GM12878 (cell line): Measurements from ENCODE around the gene TXNRD1. TPM values are rescaled to one million over a fixed set of nuclear protein-coding genes. Genes with fewer than 3 reads are reported as not detected.

ENCODE experiments used
- ATAC-seq: fragments of 200-7000 bp; cut with Tn5 transposase; 3 replicates; pipeline ENCODE4 v1.9.1; 2020; ENCODE audit warnings: mild to moderate bottlenecking, moderate library complexity
- BruUV-seq: library from RNA; stranded (reverse); fragments of 400-500 nt; replicated peaks from 2 replicates; lab custom pipeline; 2021; lab: Mats Ljungman, UMichigan
- CTCF ChIA-PET: fragments of 300-600 bp; sonication (Branson Sonifier 250); formaldehyde crosslinking; extraction: SDS; loops from one replicate; lab custom pipeline; 2021; ENCODE audit warnings: inconsistent platforms; lab: Yijun Ruan, JAX
- POLR2A ChIA-PET: fragments of 350-600 bp; formaldehyde crosslinking; extraction: SDS; loops from one replicate; lab custom pipeline; 2021; ENCODE audit warnings: inconsistent platforms; lab: Charles Lee
- RAD21 ChIA-PET: fragments of 300-600 bp; sonication (Branson Sonifier 250); formaldehyde crosslinking; loops from one replicate; lab custom pipeline; 2023; ENCODE audit warnings: antibody characterized with exemption; ENCODE audit not compliant: unreplicated experiment; lab: Charles Lee
- SMC1A ChIA-PET: fragments of 300-600 bp; sonication (Branson Sonifier 250); formaldehyde crosslinking; loops from one replicate; lab custom pipeline; 2023; ENCODE audit not compliant: unreplicated experiment, uncharacterized antibody; lab: Charles Lee
- DNase-seq: peaks from one replicate; pipeline ENCODE4 v3.0.0-alpha.2; 2011; ENCODE audit warnings: low read depth, low spot score
- FAIRE-seq: peaks from 3 replicates; lab custom pipeline; 2011; peaks lifted over from hg19 to GRCh38; lab: Jason Lieb, UNC
- H2AFZ ChIP-seq: 2 replicates; pipeline ENCODE4 v1.6.0; 2011; ENCODE audit warnings: low read depth, low read length, control low read depth; ENCODE audit not compliant: control insufficient read depth
- H3K27ac ChIP-seq: 2 replicates; pipeline ENCODE4 v1.5.1; 2011; ENCODE audit warnings: control low read depth; ENCODE audit not compliant: control insufficient read depth, insufficient read depth
- H3K27me3 ChIP-seq, 2 experiments: replicated peaks in 1 of 2; 2 replicates each; pipeline versions ENCODE4 v1.6.0 to v1.6.1; 2011; ENCODE audit warnings: low read length in 1 of 2; ENCODE audit not compliant: control insufficient read depth in 2 of 2, insufficient read depth in 2 of 2
- H3K36me3 ChIP-seq, 2 experiments: 2 replicates each; pipeline ENCODE4 v1.5.1; 2011; ENCODE audit warnings: low read length in 1 of 2; ENCODE audit not compliant: control insufficient read depth in 2 of 2, insufficient read depth in 2 of 2
- H3K4me1 ChIP-seq: 2 replicates; pipeline ENCODE4 v1.6.1; 2011; ENCODE audit warnings: mild to moderate bottlenecking, low read length, moderate library complexity, mixed read lengths; ENCODE audit not compliant: control insufficient read depth, insufficient read depth
- H3K4me2 ChIP-seq: 2 replicates; pipeline ENCODE4 v1.6.0; 2011; ENCODE audit warnings: control low read depth; ENCODE audit not compliant: control insufficient read depth, insufficient read depth
- H3K4me3 ChIP-seq: fragments of 200-600 bp; sonication (generic); 2 replicates; pipeline ENCODE4 v1.5.1; 2016
- H3K79me2 ChIP-seq: 2 replicates; pipeline ENCODE4 v1.6.0; 2011; ENCODE audit warnings: low read length; ENCODE audit not compliant: control insufficient read depth, insufficient read depth
- H3K9ac ChIP-seq: 2 replicates; pipeline ENCODE4 v1.8.0; 2011; ENCODE audit warnings: low read length, control low read depth, mixed read lengths; ENCODE audit not compliant: control insufficient read depth, insufficient read depth
- H3K9me3 ChIP-seq: replicated peaks from 3 replicates; pipeline ENCODE4 v1.5.1; 2011; ENCODE audit warnings: mild to moderate bottlenecking, low read length; ENCODE audit not compliant: control insufficient read depth, insufficient read depth
- H4K20me1 ChIP-seq: 2 replicates; pipeline ENCODE4 v1.6.0; 2011; ENCODE audit not compliant: control insufficient read depth, insufficient read depth
- CREB1 ChIP-seq: IDR thresholded peaks from 2 replicates; pipeline ENCODE4 v1.6.1; 2012; ENCODE audit warnings: low read depth, mild to moderate bottlenecking, inconsistent platforms
- GABPA ChIP-seq: IDR thresholded peaks from 2 replicates; pipeline ENCODE4 v1.6.1; 2014; ENCODE audit warnings: antibody characterized with exemption, low read depth, mild to moderate bottlenecking, inconsistent platforms
- MEF2A ChIP-seq: IDR thresholded peaks from 2 replicates; pipeline ENCODE4 v1.6.1; 2011; ENCODE audit warnings: low read depth, mild to moderate bottlenecking, low read length, moderate library complexity; ENCODE audit not compliant: insufficient read depth
- MYC ChIP-seq: IDR thresholded peaks from 2 replicates; pipeline ENCODE4 v1.6.1; 2011; ENCODE audit warnings: mild to moderate bottlenecking, low read length, moderate library complexity, inconsistent platforms; ENCODE audit not compliant: insufficient read depth, insufficient replicate concordance, insufficient read length, severe bottlenecking
- POLR2A ChIP-seq: IDR thresholded peaks from 2 replicates; pipeline ENCODE4 v1.6.1; 2011; ENCODE audit warnings: low read depth, mild to moderate bottlenecking, low read length
- SPI1 ChIP-seq: IDR thresholded peaks from 2 replicates; pipeline ENCODE4 v1.6.1; 2011; ENCODE audit warnings: low read depth, mild to moderate bottlenecking, low read length, moderate library complexity, borderline replicate concordance; ENCODE audit not compliant: insufficient read depth
- TCF7 ChIP-seq: IDR thresholded peaks from 2 replicates; pipeline ENCODE4 v1.6.1; 2014; ENCODE audit warnings: antibody characterized with exemption, borderline replicate concordance
- ZNF592 ChIP-seq: fragments of 450-650 bp; IDR thresholded peaks from 2 replicates; pipeline ENCODE4 v1.6.1; 2017; ENCODE audit warnings: mild to moderate bottlenecking, moderate library complexity
- WGBS: methylation state at CpG from one replicate; pipeline ENCODE4 v1.1.6; 2016; ENCODE audit warnings: low lambda C conversion rate; ENCODE audit not compliant: insufficient replicate concordance, insufficient coverage; ENCODE audit errors: missing lambda C conversion rate; 5-methylcytosine and 5-hydroxymethylcytosine counted together
- in situ Hi-C: fragments of 300-500 bp; cut with MboI; formaldehyde crosslinking; loops from 9 replicates; pipeline ENCODE4 v1.14.3; 2018; ENCODE audit warnings: mixed read lengths
- intact Hi-C: fragments of 100-400 bp; cut with micrococcal nuclease; formaldehyde crosslinking; loops from one replicate; pipeline ENCODE4 v1.14.2; 2022; ENCODE audit not compliant: unreplicated experiment
- polyA plus RNA-seq, 11 experiments: library from polyadenylated mRNA; depleted of rRNA in 4 of 11; unstranded in 6 of 11; stranded (reverse) in 5 of 11; fragments of >200 nt; fragmentation: Nextera tagmentation in 4 of 11; fragmentation: Illumina TruSeq in 1 of 11; extraction: Ambion mirVana in 4 of 11; extraction: Trizol in 1 of 11; gene quantifications; 1 replicate in 1 of 11; 2 replicates in 10 of 11; pipeline versions ENCODE4 v1.2.1 to v1.2.3, GENCODE V29; 2011 to 2016; ENCODE audit warnings: inconsistent platforms in 2 of 11, missing spikeins in 2 of 11, low read depth in 1 of 11
- total RNA-seq, 4 experiments: library from RNA; depleted of rRNA in 3 of 4; stranded (reverse); fragments of >200 nt in 3 of 4; fragmentation: Illumina TruSeq in 1 of 4; extraction: Trizol in 1 of 4; gene quantifications; 2 replicates each; pipeline versions ENCODE4 v1.2.1 to v1.2.3, GENCODE V29; 2013 to 2021

TXNRD1 gene
- total and polyA plus RNA-seq, 10 of the 15 experiments (the other 5 are each of a cell fraction or from before 2014, with no cell fraction given): 52.6 to 84.6 (median 67.8) TPM

- no peak for TF ChIP-seq ZNF592
- TF ChIP-seq MEF2A: no peak
- TF ChIP-seq TCF7: no peak
- no peak for TF ChIP-seq SPI1
- no peak for TF ChIP-seq POLR2A
- no peak for TF ChIP-seq GABPA
Observed at GRCh38 chr12:104290855-104291254, 75.3 kb downstream of the TXNRD1 start (continued).

- ATAC-seq (no peak), FAIRE-seq (no peak), DNase-seq (no peak)
- peaks cover 7 to 24% of the 10 kb centered on the region in 2 experiments for H3K36me3 ChIP-seq
- no peak overlapping the region for H3K9ac ChIP-seq
- H3K4me1 ChIP-seq: no peaks in the 10 kb centered on the region; the same call in 1 of the 2 replicates
- BruUV-seq: no TSS peak
- WGBS: 57% methylated on average over 5 of the region's 5 CpGs
- ChIA-PET RAD21 (no interaction called here), SMC1A (interaction anchor here (8.1 kb wide), 1 partner anchor 15 kb away, joined by 58 read pairs; no protein-coding TSS in a partner anchor), POLR2A (interaction anchor here (0.9 to 2.1 kb wide), 2 partner anchors 8 to 11 kb away, joined by 8 read pairs; partner anchors contain the start of gene EID3), CTCF (interaction anchor here (0.7 to 1.6 kb wide), 3 partner anchors 10 to 15 kb away, joined by 3 to 5 read pairs (median 3); partner anchors contain the start of gene EID3)
- H2AFZ ChIP-seq: no peak overlapping the region
- in situ Hi-C loops: no loop called here
- H3K27me3 ChIP-seq: no peaks in the 10 kb centered on the region
- TF ChIP-seq TCF7: no peak
- TF ChIP-seq MYC: no peak
- no peak for TF ChIP-seq CREB1
- no peak overlapping the region; the same call in 1 of the 2 replicates for H3K4me3 ChIP-seq
- H3K9me3 ChIP-seq: no peaks in the 10 kb centered on the region
- no peaks in the 10 kb centered on the region; the same call in 1 of the 2 replicates for H4K20me1 ChIP-seq
- no peak overlapping the region for H3K27ac ChIP-seq
- no peak overlapping the region; the same call in 1 of the 2 replicates for H3K4me2 ChIP-seq
- peaks cover 79% of the 10 kb centered on the region for H3K79me2 ChIP-seq
- intact Hi-C loops: no loop called here
Observed at GRCh38 chr12:104291867-104292524, 76.4 kb downstream of the TXNRD1 start.
